ENCODE results near the gene FNDC3A. TPM values are rescaled to one million over a fixed set of nuclear protein-coding genes. Genes with fewer than 3 reads are reported as not detected.

FNDC3A gene
- polyA plus RNA-seq, 1 of the 3 experiments (the other 2 are of a cell fraction), result 27.7 TPM

- H3K9me3 ChIP-seq, result no peaks in the 10 kb centered on the region
- 10% methylated on average over 2 of the region's 2 CpGs for WGBS (ENCODE audit: low lambda C conversion rate)
- POLR2A ChIA-PET, result no interaction called here
- H3K36me3 ChIP-seq (replicated peaks in 1 of 2; ENCODE audit: control insufficient read depth in 1 of 2, insufficient read depth in 2 of 2, low read length in 1 of 2), result peaks cover 0 to 7% of the 10 kb centered on the region in 2 experiments
- H3K9me2 ChIP-seq, result no peaks in the 10 kb centered on the region
- peaks cover 73% of the 10 kb centered on the region for H3K79me2 ChIP-seq (ENCODE audit: insufficient read depth)
- no peak overlapping the region for H3K4me3 ChIP-seq (ENCODE audit: low read depth in 2 of 2, low read length in 1 of 2)
- peak; percentile 4 for DNase-seq
- peak overlapping the region; percentile 2; the same call in 1 of the 2 replicates for H3K4me2 ChIP-seq
- H3K4me1 ChIP-seq (ENCODE audit: control insufficient read depth in 1 of 2, insufficient read depth in 2 of 2, low read depth in 1 of 2, low read length in 1 of 2), result peaks cover 12% of the 10 kb centered on the region in 2 experiments; a peak in 3 of 4 replicates
- peaks cover 14% of the 10 kb centered on the region for H4K20me1 ChIP-seq (ENCODE audit: insufficient read depth)
- H3F3A ChIP-seq (replicated peaks; ENCODE audit: insufficient read depth), result peaks cover 39% of the 10 kb centered on the region
- peak; percentile 37 to 66; a peak in 3 of 4 replicates for TF ChIP-seq EP300 (IDR thresholded peaks at IDR 0.05; ENCODE audit: borderline replicate concordance in 1 of 2, low read depth in 1 of 2, low read length in 1 of 2)
- 0 out of 2 replicates have a peak, but pooled peaks have one; percentile 21 for TF ChIP-seq YY1 (IDR thresholded peaks at IDR 0.05; ENCODE audit: low read depth)
- TF ChIP-seq NRF1 (IDR thresholded peaks at IDR 0.05; ENCODE audit: low read depth, low read length), result no peak
- TF ChIP-seq TEAD4 (IDR thresholded peaks at IDR 0.05; ENCODE audit: borderline replicate concordance, insufficient read depth), result 0 out of 2 replicates have a peak, but pooled peaks have one; percentile 51
- peak; percentile 98 for TF ChIP-seq MEF2A (IDR thresholded peaks at IDR 0.05; ENCODE audit: borderline replicate concordance, low read depth)
- TF ChIP-seq TCF12 (IDR thresholded peaks at IDR 0.05), result peak; percentile 53; the same call in 1 of the 2 replicates
- no peak for TF ChIP-seq IRF3 (IDR thresholded peaks at IDR 0.05; ENCODE audit: low read depth, low read length)
- TF ChIP-seq, protein P1, sequence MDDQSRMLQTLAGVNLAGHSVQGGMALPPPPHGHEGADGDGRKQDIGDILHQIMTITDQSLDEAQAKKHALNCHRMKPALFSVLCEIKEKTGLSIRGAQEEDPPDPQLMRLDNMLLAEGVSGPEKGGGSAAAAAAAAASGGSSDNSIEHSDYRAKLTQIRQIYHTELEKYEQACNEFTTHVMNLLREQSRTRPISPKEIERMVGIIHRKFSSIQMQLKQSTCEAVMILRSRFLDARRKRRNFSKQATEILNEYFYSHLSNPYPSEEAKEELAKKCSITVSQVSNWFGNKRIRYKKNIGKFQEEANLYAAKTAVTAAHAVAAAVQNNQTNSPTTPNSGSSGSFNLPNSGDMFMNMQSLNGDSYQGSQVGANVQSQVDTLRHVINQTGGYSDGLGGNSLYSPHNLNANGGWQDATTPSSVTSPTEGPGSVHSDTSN (IDR thresholded peaks at IDR 0.05), result peak; percentile 81
- no peak for TF ChIP-seq TAF1 (IDR thresholded peaks at IDR 0.05; ENCODE audit: borderline replicate concordance, low read depth, low read length)
- TF ChIP-seq MAX (IDR thresholded peaks at IDR 0.05; ENCODE audit: low read depth), result no peak
- no peak for TF ChIP-seq SMC3 (IDR thresholded peaks at IDR 0.05; ENCODE audit: low read depth, low read length)
- peak; percentile 36; the same call in 1 of the 2 replicates for TF ChIP-seq GABPA (IDR thresholded peaks at IDR 0.05; ENCODE audit: low read depth)
- TF ChIP-seq ELF1 (IDR thresholded peaks at IDR 0.05), result 0 out of 2 replicates have a peak, but pooled peaks have one; percentile 17
- peak; percentile 74 for TF ChIP-seq JUND (IDR thresholded peaks at IDR 0.05)
- TF ChIP-seq FOSL2 (IDR thresholded peaks at IDR 0.05; ENCODE audit: borderline replicate concordance, low read depth), result peak; percentile 66
- TF ChIP-seq RXRA (IDR thresholded peaks at IDR 0.05; ENCODE audit: borderline replicate concordance, low read depth), result 0 out of 2 replicates have a peak, but pooled peaks have one; percentile 41
- TF ChIP-seq GATA2 (CRISPR knock-in tag; IDR thresholded peaks at IDR 0.05), result no peak
- TF ChIP-seq RAD21 (IDR thresholded peaks at IDR 0.05; ENCODE audit: low read length), result no peak
- TF ChIP-seq CHD2 (IDR thresholded peaks at IDR 0.05; ENCODE audit: low read length, partially characterized antibody), result no peak
- TF ChIP-seq, protein P2, sequence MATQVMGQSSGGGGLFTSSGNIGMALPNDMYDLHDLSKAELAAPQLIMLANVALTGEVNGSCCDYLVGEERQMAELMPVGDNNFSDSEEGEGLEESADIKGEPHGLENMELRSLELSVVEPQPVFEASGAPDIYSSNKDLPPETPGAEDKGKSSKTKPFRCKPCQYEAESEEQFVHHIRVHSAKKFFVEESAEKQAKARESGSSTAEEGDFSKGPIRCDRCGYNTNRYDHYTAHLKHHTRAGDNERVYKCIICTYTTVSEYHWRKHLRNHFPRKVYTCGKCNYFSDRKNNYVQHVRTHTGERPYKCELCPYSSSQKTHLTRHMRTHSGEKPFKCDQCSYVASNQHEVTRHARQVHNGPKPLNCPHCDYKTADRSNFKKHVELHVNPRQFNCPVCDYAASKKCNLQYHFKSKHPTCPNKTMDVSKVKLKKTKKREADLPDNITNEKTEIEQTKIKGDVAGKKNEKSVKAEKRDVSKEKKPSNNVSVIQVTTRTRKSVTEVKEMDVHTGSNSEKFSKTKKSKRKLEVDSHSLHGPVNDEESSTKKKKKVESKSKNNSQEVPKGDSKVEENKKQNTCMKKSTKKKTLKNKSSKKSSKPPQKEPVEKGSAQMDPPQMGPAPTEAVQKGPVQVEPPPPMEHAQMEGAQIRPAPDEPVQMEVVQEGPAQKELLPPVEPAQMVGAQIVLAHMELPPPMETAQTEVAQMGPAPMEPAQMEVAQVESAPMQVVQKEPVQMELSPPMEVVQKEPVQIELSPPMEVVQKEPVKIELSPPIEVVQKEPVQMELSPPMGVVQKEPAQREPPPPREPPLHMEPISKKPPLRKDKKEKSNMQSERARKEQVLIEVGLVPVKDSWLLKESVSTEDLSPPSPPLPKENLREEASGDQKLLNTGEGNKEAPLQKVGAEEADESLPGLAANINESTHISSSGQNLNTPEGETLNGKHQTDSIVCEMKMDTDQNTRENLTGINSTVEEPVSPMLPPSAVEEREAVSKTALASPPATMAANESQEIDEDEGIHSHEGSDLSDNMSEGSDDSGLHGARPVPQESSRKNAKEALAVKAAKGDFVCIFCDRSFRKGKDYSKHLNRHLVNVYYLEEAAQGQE (IDR thresholded peaks at IDR 0.05; ENCODE audit: low read depth, low read length), result no peak
- H3K27ac ChIP-seq (ENCODE audit: low read depth in 2 of 2, low read length in 1 of 2), result peak overlapping the region; percentile 55 to 91
- no peaks in the 10 kb centered on the region for H3K27me3 ChIP-seq (ENCODE audit: insufficient read depth)
- no peak overlapping the region for H2AFZ ChIP-seq (ENCODE audit: low read depth)
- H3K9ac ChIP-seq, result no peak overlapping the region
- CTCF ChIA-PET, result interaction anchor here (1.8 kb wide), 1 partner anchor 11 kb away, joined by 7 read pairs; no protein-coding TSS in a partner anchor
These were observed 122.5 kb downstream of the FNDC3A start for GRCh38 chr13:49098198-49098597.

All from SK-N-SH (cell line).